GM21367 (cell line): Measurements from ENCODE around the gene SELENOF.

Experiments used
- ATAC-seq: cut with Tn5 transposase; IDR thresholded peaks from one replicate; pipeline ENCODE4 v1.9.1; 2021; ENCODE audit not compliant: unreplicated experiment

Gene SELENOF

DNA sequence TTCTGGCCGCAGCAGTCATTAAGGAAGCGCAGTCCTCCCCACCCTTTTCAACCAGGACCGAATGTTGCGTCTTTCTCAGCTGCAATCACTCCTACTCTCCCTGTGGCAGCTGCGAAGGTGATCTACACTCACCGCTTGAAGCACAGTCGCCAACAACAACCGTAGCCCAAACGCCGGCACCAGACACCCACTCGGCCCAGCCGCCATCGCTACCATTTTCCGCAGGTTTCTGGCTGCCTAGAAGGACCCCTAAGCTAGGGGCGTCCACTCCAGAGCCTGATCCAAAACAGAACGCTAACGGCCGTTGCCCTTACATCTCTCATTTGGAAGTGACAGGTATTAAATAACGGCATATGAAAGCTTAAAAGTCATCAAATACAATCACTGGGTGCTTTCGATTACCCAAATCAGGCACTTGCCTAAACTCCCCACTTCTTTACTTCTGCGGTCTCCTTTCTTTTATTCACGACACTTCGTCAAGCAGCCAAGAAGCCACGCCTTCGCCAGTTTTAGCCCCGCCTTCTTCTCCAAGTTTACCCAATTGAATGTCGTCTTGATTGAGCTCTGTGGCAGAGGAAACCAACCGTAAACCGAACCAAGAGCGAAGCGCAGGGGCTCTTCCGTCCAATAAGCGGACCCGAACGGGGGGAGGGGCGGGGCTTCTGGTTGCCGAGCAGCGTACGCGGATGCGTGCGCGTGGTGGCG is at the start of gene SELENOF:
Gene SELENOF, minus strand, starts transcription at position 231 of the 705 bp plus-strand sequence. Its CDS starts 15 bp downstream, at position 216.
- ATAC-seq = peak; percentile 75

DNA sequence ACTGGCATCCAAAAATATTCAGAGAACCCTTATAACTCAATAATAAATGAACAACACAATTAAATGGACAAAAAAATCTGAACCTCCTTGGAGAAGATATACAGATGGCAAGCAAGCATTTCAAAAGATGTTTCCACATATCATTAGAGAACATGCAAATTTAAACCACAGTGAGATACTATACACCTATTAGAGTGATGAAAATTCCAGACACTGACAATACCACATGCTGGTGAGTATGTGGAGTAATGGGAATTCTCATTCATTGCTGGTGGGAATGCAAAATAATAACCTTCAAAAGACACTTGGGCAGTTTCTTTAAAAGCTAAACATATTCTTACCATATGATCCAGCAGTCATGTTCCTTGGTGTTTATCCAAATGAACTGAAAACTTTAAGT is 46.6 kb upstream of the SELENOF start:
- no peak for ATAC-seq

DNA sequence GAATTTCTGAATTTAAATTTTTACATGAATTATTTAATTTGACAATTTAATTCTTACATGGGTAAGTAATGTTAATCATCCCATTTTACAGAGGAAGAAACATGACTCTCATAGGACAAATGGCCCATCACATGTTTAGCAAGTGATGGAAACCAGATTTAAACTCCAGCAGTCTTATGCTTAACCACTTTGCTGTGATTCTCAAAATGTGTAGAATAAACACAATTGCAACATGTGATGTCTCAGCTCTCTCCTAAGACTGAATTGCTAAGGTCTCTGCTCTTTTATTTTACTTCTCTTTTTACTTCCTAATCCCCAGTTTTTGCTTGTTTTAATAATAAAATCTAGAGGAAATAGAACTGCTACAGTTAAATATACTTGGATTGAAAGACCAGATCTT is 43.3 kb upstream of the SELENOF start:
- ATAC-seq = no peak

DNA sequence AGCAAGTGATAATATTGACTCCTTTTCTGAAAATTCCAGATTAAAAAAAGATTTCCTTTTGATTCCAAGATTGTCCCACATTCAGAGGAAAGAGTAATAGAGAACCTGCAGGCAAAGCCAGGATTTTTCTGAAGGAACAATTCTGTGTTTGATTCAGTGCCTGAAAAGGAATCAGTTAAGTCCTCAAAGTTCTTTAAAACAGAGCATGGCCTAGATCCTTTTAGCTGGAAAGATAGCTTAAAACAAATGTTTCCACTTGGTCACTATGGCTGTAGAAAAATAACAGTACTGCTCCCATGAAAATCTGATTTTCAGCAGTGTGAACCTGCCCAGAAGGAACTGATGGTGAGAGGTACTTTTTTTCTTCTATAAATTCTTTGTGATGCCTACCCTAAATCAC is 42.3 kb upstream of the SELENOF start:
- no peak for ATAC-seq

DNA sequence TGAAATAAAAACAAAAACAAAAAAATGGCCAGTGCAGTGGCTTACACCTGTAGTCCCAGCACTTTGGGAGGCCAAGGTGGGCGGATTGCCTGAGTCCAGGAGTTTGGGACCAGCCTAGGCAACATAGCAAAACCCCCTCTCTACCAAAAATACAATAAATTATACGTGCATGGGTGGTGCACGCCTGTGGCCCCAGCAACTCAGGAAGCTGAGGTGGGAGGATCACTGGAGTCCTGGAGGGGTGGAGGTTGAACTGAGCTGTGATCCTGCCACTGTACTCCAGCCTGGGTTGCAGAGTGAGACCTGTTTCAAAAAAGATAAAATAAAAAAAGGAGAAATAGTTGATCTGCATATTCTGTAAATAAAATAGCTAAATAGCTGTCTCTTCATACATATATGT is 41.8 kb upstream of the SELENOF start:
- no peak for ATAC-seq

DNA sequence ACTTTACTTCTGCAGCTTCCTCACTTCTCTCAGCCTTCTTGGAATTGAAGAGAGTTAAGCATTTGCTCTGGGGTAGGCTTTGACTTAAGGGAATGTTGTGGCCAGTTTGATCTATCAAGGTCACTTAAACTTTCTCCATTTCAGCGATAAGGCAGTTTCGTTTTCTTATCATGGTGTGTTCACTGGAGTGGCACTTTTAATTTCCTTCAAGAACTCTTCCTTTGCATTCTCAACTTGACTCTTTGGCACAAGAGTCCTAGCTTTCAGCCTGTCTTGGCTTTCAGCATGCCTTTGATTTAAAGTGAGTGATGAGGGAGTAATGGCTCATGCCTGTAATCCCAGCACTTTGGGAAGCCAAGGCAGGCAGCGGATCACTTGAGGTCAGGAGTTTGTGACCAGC is 39.2 kb upstream of the SELENOF start:
- no peak for ATAC-seq

DNA sequence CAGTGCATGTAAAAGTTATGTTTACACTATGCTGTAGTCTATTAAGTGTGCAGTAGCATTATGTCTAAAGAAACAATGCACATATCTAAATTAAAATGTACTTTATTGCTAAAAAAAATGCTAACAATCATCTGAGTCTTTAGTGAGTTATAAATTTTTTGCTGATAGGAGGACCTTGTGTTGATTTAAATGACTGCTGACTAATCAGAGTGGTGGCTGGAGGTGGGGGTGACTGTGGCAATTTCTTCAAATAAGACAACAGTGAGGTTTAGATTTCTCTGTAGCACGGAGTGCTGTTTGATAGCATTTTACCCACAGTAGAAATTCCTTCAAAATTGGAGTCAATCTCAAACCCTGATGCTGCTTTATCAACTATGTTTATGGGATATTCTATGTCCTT is 37.5 kb upstream of the SELENOF start:
- ATAC-seq = no peak

DNA sequence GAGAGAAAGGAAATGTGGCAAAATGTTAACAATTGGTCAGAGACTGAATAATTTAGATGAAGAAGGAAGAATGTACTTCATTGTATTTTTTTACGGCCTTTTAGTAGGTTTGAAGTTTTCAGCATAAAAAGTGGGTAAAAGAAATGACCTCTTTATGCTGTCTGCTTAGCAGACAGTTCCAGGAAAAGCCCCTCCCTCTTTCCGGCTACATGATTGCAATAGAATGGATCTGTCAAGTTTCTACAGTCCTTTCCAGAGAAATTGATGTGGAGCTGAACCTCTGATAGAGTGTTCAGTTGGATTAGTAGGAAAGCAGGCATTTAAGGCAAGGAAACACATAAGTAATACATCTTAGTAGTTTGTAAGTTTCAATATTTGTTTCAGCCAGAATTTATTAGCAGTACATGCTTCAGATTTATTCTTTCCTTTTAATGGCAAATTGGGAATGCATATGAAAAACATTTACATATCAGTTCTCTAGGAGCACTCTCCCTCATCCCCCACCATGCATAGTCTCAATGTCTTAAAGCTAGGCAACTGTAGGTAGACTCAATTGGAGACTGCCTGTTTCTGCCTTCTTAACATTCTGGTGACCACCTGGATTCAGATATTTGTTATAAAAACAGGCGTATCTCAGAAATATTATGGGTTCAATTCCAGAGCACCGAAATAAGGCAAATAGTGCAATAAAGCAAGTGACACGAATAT is 36.9 kb upstream of the SELENOF start:
- ATAC-seq = no peak

DNA sequence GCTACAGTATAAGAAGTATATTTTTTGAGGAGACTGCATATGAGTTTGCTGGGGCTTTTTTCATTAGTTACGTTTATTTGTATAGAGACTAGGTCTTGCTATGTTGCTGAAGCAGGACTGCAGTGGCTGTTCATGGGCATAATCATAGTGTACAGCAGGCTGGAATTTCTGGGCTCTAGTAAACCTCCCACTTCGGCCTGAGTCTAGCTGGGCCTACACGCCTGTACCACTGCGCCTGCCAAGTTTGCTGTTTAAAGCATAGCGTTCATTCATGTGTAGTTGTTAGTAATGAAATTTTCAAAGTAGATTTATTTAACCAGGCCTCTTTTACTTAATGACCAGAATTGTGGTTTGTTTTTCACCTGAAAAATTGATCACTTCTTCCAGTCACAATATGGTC is 34.3 kb upstream of the SELENOF start:
- ATAC-seq = no peak

DNA sequence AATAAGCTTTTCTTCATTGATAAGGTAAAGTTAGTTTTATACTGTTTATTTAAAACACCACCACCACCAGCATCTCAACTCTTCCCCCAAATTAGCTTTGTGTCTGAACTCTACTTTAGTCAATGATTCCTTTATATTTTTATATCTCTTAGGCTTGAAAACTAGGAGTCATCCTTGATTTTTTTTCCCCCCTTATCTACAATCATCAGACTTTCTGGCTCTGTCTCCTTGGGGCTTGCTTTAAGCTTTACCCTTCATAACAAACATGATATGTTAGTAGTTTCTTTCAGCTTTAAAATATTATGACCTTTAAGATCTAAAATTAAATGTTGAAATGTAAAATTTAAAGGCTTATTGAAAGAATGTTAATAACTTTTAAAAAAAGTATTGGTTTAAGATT is 28.8 kb upstream of the SELENOF start:
- no peak for ATAC-seq

DNA sequence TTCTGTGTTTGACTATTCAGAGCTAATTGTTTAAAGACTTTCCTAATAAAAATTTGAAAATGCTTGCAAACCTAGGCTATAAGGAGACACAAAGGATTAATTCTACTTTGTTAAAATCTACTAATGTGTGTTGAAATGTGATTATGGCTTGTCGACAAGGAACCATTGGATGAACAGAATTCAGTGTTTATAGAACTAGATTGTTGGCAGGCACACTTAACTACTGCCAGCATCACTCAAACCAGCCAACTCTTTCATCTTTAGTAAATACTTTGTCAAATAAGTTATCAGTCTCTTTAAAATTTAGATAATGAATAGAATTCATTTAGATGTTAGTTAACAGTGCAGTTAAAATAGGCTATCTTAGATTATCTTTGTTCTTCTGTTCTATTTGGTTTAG is 28.1 kb upstream of the SELENOF start:
- ATAC-seq = no peak

DNA sequence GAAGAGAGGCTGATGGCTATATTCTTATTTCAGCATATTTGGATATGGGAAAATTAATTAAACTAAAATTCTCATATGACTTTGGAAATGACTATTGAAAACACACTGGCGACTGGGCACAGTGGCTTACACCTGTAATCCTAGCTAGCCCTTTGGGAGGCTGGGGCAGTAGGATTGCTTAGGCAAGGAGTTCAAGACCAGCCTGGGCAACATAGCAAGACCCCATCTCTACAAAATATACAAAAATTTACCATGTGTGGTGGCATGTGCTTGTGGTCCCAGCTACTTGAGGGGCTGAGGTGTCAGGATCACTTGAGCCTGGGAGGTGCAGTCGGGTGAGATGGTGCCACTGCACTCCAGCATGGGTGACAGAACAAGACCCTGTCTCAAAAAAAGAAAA is 26.7 kb upstream of the SELENOF start:
- ATAC-seq = no peak

DNA sequence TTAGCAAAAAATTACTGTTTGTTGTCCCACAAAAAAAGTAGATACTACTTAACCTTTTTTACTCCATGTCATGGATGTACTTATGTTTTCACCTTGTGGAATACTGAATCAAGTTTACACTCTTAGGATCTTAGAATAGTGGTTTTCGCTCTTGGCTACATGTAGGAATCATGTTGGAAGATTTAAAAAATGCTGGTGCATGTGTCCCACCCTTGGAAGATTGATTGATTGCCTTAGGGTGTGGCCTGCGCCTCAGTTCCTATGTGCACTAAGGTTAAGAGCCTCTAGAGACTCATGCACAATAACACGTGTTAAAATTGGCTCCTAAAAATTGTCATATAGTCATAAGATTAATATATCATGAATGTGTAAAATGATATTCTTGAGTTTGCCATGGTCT is 25.5 kb upstream of the SELENOF start:
- no peak for ATAC-seq

DNA sequence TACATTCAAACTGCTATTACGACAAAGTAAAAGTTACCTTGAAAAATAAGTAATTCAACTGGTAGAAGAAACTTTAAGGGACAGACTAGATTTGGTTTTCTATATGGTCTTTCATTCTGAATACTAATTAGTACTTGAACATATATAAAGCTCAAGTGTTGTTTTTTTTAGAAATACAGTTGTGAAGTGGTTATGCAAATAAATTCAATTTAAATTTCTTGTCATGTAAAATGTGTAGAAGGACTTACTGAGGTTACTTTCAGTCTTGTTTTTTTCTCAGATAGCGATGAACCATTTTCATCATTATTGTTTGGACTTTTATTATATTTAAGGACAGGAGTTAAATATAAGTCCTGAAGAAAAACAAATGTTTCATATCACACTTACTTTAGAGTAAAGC is 24.9 kb upstream of the SELENOF start:
- no peak for ATAC-seq

DNA sequence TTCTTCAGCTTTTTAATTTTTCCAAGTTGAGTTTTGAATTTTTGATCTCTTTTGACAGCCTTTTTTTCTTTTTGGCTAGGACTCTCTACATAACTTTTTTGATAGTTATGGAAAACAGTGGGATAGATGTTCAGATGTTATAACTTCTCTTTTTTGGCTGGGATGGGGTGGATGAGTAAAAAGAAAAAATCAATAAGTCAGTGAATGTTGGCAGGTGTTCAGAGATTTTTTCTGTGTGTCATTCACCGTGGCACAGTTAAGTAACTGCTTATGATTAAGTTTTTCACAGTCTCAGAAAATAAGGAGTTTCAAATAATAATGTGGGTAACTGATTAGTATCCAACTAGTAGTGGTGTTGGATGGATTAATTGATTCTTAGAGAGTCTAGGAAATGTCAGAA is 24.5 kb upstream of the SELENOF start:
- no peak for ATAC-seq

DNA sequence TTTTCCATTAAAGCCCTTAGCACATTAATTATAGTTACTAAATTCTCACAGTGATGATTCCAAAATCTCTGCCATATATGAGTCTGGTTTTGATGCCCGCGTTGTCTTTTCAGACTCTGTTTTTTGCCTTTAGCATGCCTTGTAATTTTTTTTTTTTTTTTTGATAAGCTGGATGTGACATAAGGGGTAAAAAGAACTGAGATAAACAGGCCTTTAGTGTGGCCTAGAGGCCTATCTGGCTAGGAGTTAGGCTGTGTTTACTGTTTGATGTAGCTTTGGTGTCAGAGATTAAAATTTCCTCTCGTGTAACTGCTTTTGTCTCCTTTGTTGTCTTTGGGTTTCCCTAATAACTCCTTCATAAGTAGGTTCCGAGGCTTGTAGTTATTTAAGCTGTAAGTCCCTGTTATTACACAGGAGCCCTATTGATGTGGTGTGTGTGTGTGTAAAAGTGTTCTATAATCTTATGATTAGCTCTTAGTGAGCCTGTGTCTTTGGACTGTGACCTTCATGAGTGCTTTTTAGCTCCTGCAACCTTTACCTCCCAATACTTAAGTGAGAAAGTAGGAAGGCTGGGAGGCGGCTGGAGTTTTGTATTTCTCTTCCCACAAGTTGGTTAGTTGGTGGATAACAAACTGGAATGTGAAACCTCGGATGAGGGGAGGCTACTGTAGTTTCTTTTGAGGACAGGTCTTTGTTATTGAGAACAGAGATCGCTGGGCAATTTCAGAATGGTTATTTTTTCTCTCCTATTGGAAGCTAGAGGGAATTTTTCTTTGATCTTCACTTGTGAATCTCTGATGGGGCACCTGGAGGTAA is 19.8 kb upstream of the SELENOF start:
- ATAC-seq = no peak

DNA sequence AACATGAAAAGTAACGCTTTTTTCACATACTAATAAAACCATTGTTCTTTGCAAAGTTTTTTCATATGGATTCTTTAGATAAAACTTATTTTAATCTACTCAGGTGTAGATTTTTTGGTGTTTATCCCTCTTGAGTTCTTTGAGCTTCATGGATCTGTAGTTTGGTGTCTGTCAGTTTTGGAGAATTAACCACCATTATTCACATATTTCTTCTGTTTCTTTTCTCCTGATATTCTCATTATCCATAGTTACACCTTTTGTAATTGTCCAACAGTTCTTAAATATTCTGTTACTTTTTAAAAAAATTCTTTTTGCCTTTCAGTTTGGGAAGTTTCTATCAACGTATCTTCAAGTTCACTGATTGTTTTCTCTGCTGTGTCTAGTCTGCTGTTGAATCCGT is 19.1 kb upstream of the SELENOF start:
- no peak for ATAC-seq

DNA sequence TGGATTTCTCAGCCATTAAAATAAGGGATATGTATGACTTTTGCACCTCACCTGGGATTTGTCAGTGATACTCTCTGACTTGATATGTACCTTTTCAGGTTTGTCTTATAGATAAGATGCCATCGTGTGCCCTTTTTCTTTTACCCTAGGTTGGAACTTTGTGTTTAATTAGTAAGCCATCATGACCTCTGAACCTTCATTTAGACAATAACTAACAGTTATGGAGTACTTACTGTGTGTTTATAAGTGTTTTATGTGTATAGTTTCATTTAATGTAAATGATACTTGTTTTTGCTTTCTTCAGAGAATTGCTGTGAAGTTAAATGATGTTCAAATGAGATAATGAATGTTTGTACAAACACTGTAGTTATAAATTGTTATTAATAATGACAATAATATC is 14.9 kb upstream of the SELENOF start:
- no peak for ATAC-seq

DNA sequence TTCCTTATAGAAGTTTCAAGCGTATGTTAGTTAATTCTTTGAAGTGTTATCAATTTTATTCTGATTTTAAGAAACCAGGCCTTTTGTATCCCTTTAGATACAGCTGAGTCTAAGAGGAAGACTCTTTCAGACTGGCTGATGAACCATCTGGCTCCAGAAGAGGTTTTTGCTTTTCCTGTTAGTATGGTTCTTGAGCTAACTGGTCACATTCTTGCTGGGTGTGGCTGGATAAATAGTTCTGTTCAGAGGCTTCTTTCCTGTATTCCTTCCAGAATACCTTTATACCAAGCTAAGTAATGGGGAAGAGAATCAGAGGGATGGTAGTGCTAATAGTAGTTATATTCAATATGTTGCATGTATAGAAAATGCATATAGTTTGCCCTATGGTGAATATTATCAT is 13.0 kb upstream of the SELENOF start:
- no peak for ATAC-seq

DNA sequence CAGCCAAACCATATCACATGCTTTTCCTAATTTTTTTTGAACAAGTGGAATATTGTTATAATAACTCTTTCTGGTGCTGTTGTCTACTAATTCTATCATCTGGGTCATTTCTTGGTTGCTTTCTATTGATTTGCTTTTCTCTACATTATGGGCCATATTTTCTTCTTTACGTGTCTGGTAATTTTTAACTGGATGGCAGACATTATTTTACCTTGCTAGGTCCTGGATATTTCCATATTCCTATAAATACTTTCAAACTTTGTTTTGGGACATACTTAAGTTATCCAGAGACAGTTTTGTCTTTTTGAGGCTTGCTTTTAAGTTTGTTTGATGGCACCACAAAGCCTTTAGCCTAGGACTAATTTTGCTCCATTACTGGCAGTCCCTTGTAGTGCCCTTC is 11.8 kb upstream of the SELENOF start:
- ATAC-seq = no peak

DNA sequence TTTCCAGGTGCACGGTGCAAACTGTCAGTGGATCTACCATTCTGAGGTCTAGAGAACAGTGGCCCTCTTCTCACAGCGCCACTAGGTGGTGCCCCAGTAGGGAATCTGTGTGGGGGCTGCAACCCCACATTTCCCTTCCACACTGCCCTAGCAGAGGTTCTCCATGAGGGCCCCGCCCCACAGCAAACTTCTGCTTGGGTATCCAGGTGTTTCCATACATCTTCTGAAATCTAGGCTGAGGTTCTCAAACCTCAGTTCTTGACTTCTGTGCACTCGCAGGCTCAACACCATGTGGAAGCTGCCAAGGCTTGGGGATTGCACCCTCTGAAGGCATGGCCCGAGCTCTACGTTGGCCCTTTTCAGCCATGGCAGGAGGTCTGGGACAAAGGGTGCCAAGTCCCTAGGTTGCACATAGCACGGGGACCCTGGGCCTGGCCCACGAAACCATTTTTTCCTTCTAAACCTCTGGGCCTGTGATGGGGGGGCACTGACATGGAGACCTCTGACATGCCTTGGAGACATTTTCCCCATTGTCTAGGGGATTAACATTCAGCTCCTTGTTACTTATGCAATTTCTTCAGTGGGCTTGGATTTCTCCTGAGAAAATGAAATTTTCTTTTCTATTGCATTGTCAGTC is 10.5 kb upstream of the SELENOF start:
- ATAC-seq = no peak

DNA sequence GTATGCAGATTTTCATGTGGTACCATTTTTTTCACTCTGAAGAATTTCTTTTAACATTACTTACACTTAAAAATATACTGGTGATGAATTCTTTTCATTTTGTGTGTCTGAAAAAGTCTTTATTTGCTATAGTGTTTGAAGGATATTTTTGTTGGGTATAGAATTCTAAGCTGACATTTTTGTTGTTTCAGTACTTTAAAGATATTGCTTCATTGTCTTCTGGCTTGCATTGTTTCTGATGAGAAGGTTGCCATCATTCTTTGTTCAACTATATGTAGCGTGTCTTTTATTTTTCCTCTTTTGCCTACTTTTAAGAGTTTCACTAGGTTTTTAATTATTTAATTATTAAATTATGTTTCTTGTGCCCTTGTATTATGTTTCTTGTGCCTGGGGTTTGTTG is 8.5 kb upstream of the SELENOF start:
- no peak for ATAC-seq
